Keratinocyte (primary cell): ENCODE results near the gene CLEC2A.

ENCODE experiments used
- CTCF ChIP-seq, 3 experiments: IDR thresholded peaks in 1 of 3; conservative IDR thresholded peaks in 1 of 3; optimal IDR thresholded peaks in 1 of 3; 2 replicates in 2 of 3; 3 replicates in 1 of 3; pipeline versions ENCODE3 to v1.5.1; 2011; ENCODE audit warnings: low read length in 3 of 3, mild to moderate bottlenecking in 3 of 3, moderate library complexity in 2 of 3, control low read depth in 1 of 3, inconsistent platforms in 1 of 3; ENCODE audit not compliant: insufficient read depth in 2 of 3; ENCODE audit errors: extremely low read depth in 1 of 3
- EZH2 ChIP-seq: IDR thresholded peaks from one replicate; pipeline ENCODE4 v1.6.1; 2012; ENCODE audit warnings: inconsistent platforms, mild to moderate bottlenecking, low read length, moderate library complexity

- no peak for TF ChIP-seq CTCF (optimal IDR thresholded peaks at IDR 0.05 in 1 of 3, IDR thresholded peaks at IDR 0.05 in 1 of 3, conservative IDR thresholded peaks at IDR 0.05 in 1 of 3; ENCODE audit: extremely low read depth in 1 of 3, insufficient read depth in 2 of 3, low read length in 3 of 3)
- no peak for TF ChIP-seq EZH2
Measured at GRCh38 chr12:9895215-9895971, 36.8 kb downstream of the CLEC2A start.
